ENCODE measurements around the gene CREB5. TPM values are rescaled to one million over a fixed set of nuclear protein-coding genes. Genes with fewer than 3 reads are reported as not detected.

CREB5 gene
- total RNA-seq, 2 experiments from 2014 or later: 1.2 to 1.5 TPM

GRCh38 chr7:28842769-28843295, 430.5 kb downstream of the CREB5 start:
- Mint-ChIP-seq H3K27me3 (peaks cover 9% of the 10 kb centered on the region), H3K36me3 (ENCODE audit: low read depth) (no peaks in the 10 kb centered on the region), H3K4me3 (no peak overlapping the region), H3K27ac (no peak overlapping the region), H3K9me3 (no peaks in the 10 kb centered on the region), H3K4me1 (ENCODE audit: low read depth) (no peaks in the 10 kb centered on the region)
- ATAC-seq (no peak), DNase-seq (no peak)
- ChIA-PET POLR2A (no interaction called here), CTCF (no interaction called here)
- TF ChIP-seq, protein P1, sequence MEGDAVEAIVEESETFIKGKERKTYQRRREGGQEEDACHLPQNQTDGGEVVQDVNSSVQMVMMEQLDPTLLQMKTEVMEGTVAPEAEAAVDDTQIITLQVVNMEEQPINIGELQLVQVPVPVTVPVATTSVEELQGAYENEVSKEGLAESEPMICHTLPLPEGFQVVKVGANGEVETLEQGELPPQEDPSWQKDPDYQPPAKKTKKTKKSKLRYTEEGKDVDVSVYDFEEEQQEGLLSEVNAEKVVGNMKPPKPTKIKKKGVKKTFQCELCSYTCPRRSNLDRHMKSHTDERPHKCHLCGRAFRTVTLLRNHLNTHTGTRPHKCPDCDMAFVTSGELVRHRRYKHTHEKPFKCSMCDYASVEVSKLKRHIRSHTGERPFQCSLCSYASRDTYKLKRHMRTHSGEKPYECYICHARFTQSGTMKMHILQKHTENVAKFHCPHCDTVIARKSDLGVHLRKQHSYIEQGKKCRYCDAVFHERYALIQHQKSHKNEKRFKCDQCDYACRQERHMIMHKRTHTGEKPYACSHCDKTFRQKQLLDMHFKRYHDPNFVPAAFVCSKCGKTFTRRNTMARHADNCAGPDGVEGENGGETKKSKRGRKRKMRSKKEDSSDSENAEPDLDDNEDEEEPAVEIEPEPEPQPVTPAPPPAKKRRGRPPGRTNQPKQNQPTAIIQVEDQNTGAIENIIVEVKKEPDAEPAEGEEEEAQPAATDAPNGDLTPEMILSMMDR (IDR thresholded peaks at IDR 0.05): no peak
- intact Hi-C loops (cut with micrococcal nuclease): no loop called here

DNA sequence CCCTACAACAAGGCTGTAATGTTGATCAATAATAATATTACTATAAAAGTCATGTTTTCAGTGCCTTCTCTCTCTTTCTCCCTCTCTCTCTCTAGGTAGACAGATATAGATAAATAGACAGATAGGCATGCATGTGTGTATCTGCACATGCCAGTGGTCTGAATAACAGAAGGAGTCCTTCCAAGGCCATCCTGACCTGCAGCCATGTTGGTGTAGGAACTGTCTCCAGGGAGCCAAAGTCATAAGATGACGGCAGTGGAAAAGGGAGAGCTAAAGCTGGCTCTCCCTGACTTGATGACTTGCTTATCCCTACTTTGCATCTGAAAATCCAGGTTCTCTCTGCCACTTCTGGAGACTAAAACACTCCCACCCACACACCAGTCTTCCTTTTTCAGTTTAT, 432.8 kb downstream of the CREB5 start:
- POLR2A ChIA-PET: no interaction called here

GRCh38 chr7:28847176-28847575, 434.9 kb downstream of the CREB5 start:
- Mint-ChIP-seq H3K36me3 (ENCODE audit: low read depth) (no peaks in the 10 kb centered on the region), H3K4me1 (ENCODE audit: low read depth) (no peaks in the 10 kb centered on the region), H3K27me3 (peaks cover 14% of the 10 kb centered on the region), H3K4me3 (no peak overlapping the region), H3K9me3 (no peaks in the 10 kb centered on the region), H3K27ac (no peak overlapping the region)
- ATAC-seq: no peak
- intact Hi-C loops (cut with micrococcal nuclease): no loop called here
- ChIA-PET POLR2A (no interaction called here), CTCF (no interaction called here)
- TF ChIP-seq, protein P1 (IDR thresholded peaks at IDR 0.05): no peak
- no peak for DNase-seq

More for the DNA sequence above, 432.8 kb downstream of the CREB5 start:
- no peaks in the 10 kb centered on the region for H3K36me3 Mint-ChIP-seq (ENCODE audit: low read depth)
- intact Hi-C loops (cut with micrococcal nuclease): no loop called here
- no peak overlapping the region for H3K4me3 Mint-ChIP-seq
- H3K4me1 Mint-ChIP-seq (ENCODE audit: low read depth): no peaks in the 10 kb centered on the region
- no peak for DNase-seq
- no peak overlapping the region for H3K27ac Mint-ChIP-seq
- TF ChIP-seq, protein P1 (IDR thresholded peaks at IDR 0.05): no peak
- CTCF ChIA-PET: no interaction called here
- peaks cover 9% of the 10 kb centered on the region for H3K27me3 Mint-ChIP-seq
- no peak for ATAC-seq
- no peaks in the 10 kb centered on the region for H3K9me3 Mint-ChIP-seq

DNA sequence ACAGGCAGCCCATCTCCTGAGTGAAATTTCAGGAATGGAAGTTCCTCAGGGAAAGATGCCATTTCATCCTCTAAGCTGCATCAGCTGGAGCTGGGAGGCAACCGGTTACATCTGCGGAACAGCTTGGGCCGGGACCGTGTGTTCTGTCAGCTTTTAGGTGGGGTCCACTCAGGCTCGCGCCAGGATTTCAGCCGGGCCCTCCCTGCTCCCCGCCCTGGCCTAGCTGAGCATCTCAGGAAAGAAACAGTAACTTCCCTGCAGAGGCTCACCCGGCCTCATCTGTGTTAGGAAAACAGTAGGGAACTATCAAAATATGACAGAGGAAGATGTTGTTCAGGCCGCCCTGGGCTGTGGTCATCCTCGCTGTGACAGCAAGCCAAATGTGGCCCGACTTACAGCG, 435.4 kb downstream of the CREB5 start:
- no peaks in the 10 kb centered on the region for H3K4me1 Mint-ChIP-seq (ENCODE audit: low read depth)

GRCh38 chr7:28848906-28849305, 436.6 kb downstream of the CREB5 start:
- ChIA-PET CTCF (no interaction called here), POLR2A (interaction anchor here (0.6 kb wide), 1 partner anchor 685 kb away, joined by 3 read pairs; no protein-coding TSS in a partner anchor)
- ATAC-seq: no peak

More for the DNA sequence above, 435.4 kb downstream of the CREB5 start:
- intact Hi-C loops (cut with micrococcal nuclease): no loop called here
- no peak for DNase-seq
- Mint-ChIP-seq H3K4me3 (no peak overlapping the region), H3K9me3 (no peaks in the 10 kb centered on the region), H3K27ac (no peak overlapping the region), H3K27me3 (peaks cover 16% of the 10 kb centered on the region), H3K36me3 (ENCODE audit: low read depth) (no peaks in the 10 kb centered on the region)
- ChIA-PET CTCF (no interaction called here), POLR2A (no interaction called here)
- ATAC-seq: no peak
- TF ChIP-seq, protein P1 (IDR thresholded peaks at IDR 0.05): no peak

More at GRCh38 chr7:28848906-28849305, 436.6 kb downstream of the CREB5 start:
- DNase-seq: no peak
- no peak overlapping the region for H3K27ac Mint-ChIP-seq
- no peaks in the 10 kb centered on the region for H3K9me3 Mint-ChIP-seq
- H3K4me1 Mint-ChIP-seq (ENCODE audit: low read depth): peaks cover 7% of the 10 kb centered on the region
- H3K4me3 Mint-ChIP-seq: no peak overlapping the region
- TF ChIP-seq, protein P1 (IDR thresholded peaks at IDR 0.05): no peak
- H3K27me3 Mint-ChIP-seq: peaks cover 22% of the 10 kb centered on the region
- no peaks in the 10 kb centered on the region for H3K36me3 Mint-ChIP-seq (ENCODE audit: low read depth)
- intact Hi-C loops (cut with micrococcal nuclease): no loop called here
